Right lobe of liver (tissue), 6 donors: Measurements from ENCODE around the gene PDZRN3. TPM values are rescaled to one million over a fixed set of nuclear protein-coding genes. Genes with fewer than 3 reads are reported as not detected.

ENCODE experiments used
- ATAC-seq, 4 donors: fragments of 200-7000 bp; cut with Tn5 transposase; one replicate each; pipeline ENCODE4 v1.9.1; 2020; ENCODE audit warnings: mild to moderate bottlenecking in 4 of 4, moderate library complexity in 4 of 4
- DNase-seq, 3 donors: peaks; one replicate each; pipeline ENCODE4 v3.0.0-alpha.2; 2020
- H3K27ac ChIP-seq, 3 donors: fragments of 200-600 bp; one replicate each; pipeline ENCODE4 v1.8.0; 2022
- H3K27me3 ChIP-seq, 2 donors: fragments of 200-600 bp; one replicate each; pipeline ENCODE4 v1.8.0; 2022
- H3K36me3 ChIP-seq, 4 donors: fragments of 200-600 bp; sonication (generic) in 1 of 4; one replicate each; pipeline versions ENCODE4 v1.5.1 to v1.8.0; 2017 to 2022; ENCODE audit warnings: control low read depth in 1 of 4
- H3K4me1 ChIP-seq, 4 donors: fragments of 200-600 bp; sonication (generic) in 1 of 4; one replicate each; pipeline versions ENCODE4 v1.5.1 to v1.8.0; 2017 to 2022; ENCODE audit warnings: control low read depth in 1 of 4
- H3K4me3 ChIP-seq, 3 donors: fragments of 200-600 bp; one replicate each; pipeline ENCODE4 v1.8.0; 2022
- H3K9me3 ChIP-seq, 4 donors: fragments of 200-600 bp; sonication (generic) in 1 of 4; one replicate each; pipeline versions ENCODE4 v1.5.1 to v1.8.0; 2017 to 2022; ENCODE audit warnings: control low read depth in 1 of 4
- POLR2A ChIP-seq: fragments of 450-650 bp; IDR thresholded peaks from one replicate; pipeline ENCODE4 v1.6.1; 2017; ENCODE audit warnings: antibody characterized with exemption, mild to moderate bottlenecking
- WGBS: methylation state at CpG from one replicate; pipeline ENCODE4 v1.1.6; 2018; ENCODE audit warnings: low coverage, low lambda C conversion rate; ENCODE audit not compliant: insufficient coverage; ENCODE audit errors: missing lambda C conversion rate; 5-methylcytosine and 5-hydroxymethylcytosine counted together
- intact Hi-C, 2 donors: fragments of 100-400 bp; cut with DNase I; formaldehyde crosslinking; loops; one replicate each; pipeline versions ENCODE4 v1.11.2 to v1.14.1; 2022
- total RNA-seq, 6 experiments: library from RNA; depleted of rRNA in 2 of 6; stranded (reverse); fragments of >200 nt in 2 of 6; fragmentation: NEBNext Ultra II Directional in 3 of 6; extraction: Animal tissue kit (Norgen Biotek cat#: 25700) in 3 of 6; gene quantifications; one replicate each; pipeline versions ENCODE4 v1.1.0 to v1.2.4, GENCODE V29; 2016 to 2023
- TF ChIP-seq, protein P1 (sequence below), 4 donors: fragments of 200-600 bp in 3 of 4; fragments of 450-650 bp in 1 of 4; IDR thresholded peaks; one replicate each; pipeline versions ENCODE4 v1.5.1 to v1.8.0; 2016 to 2022; ENCODE audit warnings: antibody characterized with exemption in 4 of 4, mild to moderate bottlenecking in 2 of 4
- donor health status: DM: no; HTN: yes; CAD: no.
- donor health status: DM: no; HTN: no; CAD: no.
- donor health status: DM: no; HTN: no; CAD: no.
- donor health status: DM: no; HTN: yes; CAD: no.
- donor health status: DM: no; HTN: yes; CAD: no.

The PDZRN3 gene
- total RNA-seq, 6 experiments from 2014 or later, result 0.33 to 2.0 (median 1.1) TPM

DNA sequence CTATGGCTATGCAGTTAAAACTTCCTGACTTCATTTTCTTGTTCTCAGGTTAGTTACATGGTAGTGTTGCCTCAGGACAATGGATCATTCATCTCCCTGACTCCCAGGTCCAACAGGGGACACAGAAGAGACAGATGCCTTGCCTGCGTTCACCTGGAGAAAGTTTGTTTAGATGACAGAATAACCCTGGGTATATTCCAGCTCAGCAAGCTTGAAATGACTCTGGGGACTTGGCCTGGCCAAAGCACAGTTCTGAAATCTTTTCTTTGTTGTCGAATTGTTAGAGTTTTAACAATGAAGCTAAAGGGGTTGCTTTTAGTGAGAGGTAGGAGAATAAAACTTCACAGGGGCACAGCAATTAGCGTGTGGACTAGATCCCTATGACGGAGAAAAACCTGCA is 206.1 kb downstream of the PDZRN3 start:
- TF ChIP-seq POLR2A, result no peak
- TF ChIP-seq, protein P1, sequence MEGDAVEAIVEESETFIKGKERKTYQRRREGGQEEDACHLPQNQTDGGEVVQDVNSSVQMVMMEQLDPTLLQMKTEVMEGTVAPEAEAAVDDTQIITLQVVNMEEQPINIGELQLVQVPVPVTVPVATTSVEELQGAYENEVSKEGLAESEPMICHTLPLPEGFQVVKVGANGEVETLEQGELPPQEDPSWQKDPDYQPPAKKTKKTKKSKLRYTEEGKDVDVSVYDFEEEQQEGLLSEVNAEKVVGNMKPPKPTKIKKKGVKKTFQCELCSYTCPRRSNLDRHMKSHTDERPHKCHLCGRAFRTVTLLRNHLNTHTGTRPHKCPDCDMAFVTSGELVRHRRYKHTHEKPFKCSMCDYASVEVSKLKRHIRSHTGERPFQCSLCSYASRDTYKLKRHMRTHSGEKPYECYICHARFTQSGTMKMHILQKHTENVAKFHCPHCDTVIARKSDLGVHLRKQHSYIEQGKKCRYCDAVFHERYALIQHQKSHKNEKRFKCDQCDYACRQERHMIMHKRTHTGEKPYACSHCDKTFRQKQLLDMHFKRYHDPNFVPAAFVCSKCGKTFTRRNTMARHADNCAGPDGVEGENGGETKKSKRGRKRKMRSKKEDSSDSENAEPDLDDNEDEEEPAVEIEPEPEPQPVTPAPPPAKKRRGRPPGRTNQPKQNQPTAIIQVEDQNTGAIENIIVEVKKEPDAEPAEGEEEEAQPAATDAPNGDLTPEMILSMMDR (IDR thresholded peaks at IDR 0.05), result no peak
- H3K4me1 ChIP-seq, result no peaks in the 10 kb centered on the region
- H3K4me3 ChIP-seq, result no peak overlapping the region
- WGBS, result 59% methylated on average over 4 of the region's 4 CpGs
- no peaks in the 10 kb centered on the region for H3K36me3 ChIP-seq
- H3K27me3 ChIP-seq, result no peaks in the 10 kb centered on the region
- DNase-seq (no peak), ATAC-seq (no peak)
- H3K27ac ChIP-seq, result no peak overlapping the region
- intact Hi-C loops, result no loop called here
- H3K9me3 ChIP-seq, result no peaks in the 10 kb centered on the region

DNA sequence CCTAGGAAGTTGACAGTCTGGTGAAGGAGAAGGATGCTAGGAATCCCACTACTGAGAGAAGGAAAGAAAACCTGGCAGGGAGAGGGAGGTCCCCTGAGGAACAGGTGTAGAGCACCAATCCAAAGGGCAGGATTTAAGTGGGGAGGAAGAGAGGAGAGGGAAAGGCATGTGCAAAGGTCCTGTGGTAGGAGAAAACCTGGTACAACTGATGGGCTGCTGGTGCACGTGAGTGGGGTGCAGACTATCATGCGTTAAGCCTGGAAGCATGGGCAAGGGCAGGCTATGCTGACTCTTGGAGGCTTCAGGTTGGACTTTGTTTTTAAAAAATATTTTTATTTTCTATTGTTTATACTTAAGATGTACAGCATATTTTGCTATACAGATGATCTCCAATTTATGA is 209.6 kb downstream of the PDZRN3 start:
- 75% methylated on average over 2 of the region's 2 CpGs for WGBS
- H3K9me3 ChIP-seq, result no peaks in the 10 kb centered on the region
- intact Hi-C loops, result no loop called here
- ATAC-seq (no peak), DNase-seq (no peak)
- no peak overlapping the region for H3K4me3 ChIP-seq
- no peaks in the 10 kb centered on the region for H3K4me1 ChIP-seq
- no peaks in the 10 kb centered on the region for H3K36me3 ChIP-seq
- no peaks in the 10 kb centered on the region for H3K27me3 ChIP-seq
- no peak overlapping the region for H3K27ac ChIP-seq
- no peak for TF ChIP-seq POLR2A
- TF ChIP-seq, protein P1 (IDR thresholded peaks at IDR 0.05), result no peak

DNA sequence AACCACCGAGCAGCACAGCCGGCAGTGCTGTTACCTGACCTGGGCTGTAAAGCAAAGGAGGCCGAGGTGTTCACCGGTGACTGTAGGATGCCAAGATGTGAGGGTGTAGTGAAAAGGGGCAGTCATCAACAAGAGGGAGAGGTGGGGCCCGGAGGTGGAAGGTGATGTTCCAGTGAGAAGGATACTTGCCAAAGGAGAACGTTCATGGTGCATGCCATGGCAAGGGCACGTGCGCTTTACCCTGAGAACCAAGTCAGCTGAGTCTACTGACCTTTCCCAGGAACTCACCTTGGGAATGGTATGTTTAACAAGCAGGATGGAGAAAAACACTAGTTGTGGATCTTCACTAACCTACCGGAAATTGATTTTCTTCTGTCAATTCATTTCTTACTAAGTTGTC is 211.1 kb downstream of the PDZRN3 start:
- 68% methylated on average over 7 of the region's 9 CpGs for WGBS
- no peak for TF ChIP-seq POLR2A
- TF ChIP-seq, protein P1 (IDR thresholded peaks at IDR 0.05), result no peak
- ATAC-seq (no peak), DNase-seq (no peak)
- no peak overlapping the region for H3K27ac ChIP-seq
- intact Hi-C loops, result no loop called here
- H3K9me3 ChIP-seq, result no peaks in the 10 kb centered on the region
- no peaks in the 10 kb centered on the region for H3K27me3 ChIP-seq
- H3K4me1 ChIP-seq, result no peaks in the 10 kb centered on the region
- no peak overlapping the region for H3K4me3 ChIP-seq
- no peaks in the 10 kb centered on the region for H3K36me3 ChIP-seq

DNA sequence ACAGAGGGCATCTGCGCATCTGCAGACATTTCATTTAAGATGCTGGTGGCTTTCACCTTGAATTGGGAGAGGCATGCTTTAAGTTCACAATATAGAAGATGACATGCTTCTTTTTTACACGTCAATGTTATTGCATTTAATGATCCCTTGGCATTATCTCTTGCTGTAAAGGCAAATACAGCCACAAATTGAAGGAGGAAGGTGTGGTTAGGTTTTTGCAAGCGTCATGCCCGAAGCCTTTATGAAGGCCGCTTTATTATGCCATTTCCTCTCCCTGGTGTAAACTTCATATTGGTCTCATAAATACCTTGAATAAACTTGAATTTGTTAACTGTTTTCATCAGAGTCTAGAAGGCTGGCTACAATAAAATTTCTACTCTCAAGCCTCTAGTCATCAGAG is 212.7 kb downstream of the PDZRN3 start:
- ATAC-seq (no peak), DNase-seq (no peak)
- H3K4me1 ChIP-seq, result no peaks in the 10 kb centered on the region
- H3K9me3 ChIP-seq, result no peaks in the 10 kb centered on the region
- intact Hi-C loops, result no loop called here
- no peaks in the 10 kb centered on the region for H3K36me3 ChIP-seq
- 54% methylated on average over 5 of the region's 5 CpGs for WGBS
- H3K27me3 ChIP-seq, result no peaks in the 10 kb centered on the region
- TF ChIP-seq, protein P1 (IDR thresholded peaks at IDR 0.05), result no peak
- TF ChIP-seq POLR2A, result no peak
- H3K4me3 ChIP-seq, result no peak overlapping the region
- no peak overlapping the region for H3K27ac ChIP-seq

DNA sequence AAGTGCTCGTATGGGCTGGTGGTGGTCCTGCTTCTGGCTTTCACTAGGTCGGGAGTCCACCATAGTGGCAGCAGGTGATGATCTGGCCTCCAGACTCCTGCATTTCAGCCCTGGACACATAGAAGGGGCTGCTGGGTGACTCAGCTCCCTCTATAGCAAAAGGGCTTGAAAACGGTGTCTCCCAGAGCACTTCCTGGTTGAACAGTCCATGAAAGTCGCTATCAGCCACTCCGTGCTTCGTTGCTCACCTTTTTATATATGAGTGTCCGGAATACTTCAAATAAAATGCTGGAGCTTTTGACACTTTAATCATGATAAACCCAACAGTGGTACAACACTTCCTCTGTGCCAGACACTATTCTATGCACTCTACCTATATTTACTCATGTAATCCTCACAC is 213.2 kb downstream of the PDZRN3 start:
- 54% methylated on average over 4 of the region's 7 CpGs for WGBS
- ATAC-seq, result no peak
- H3K36me3 ChIP-seq, result no peaks in the 10 kb centered on the region
- H3K9me3 ChIP-seq, result no peaks in the 10 kb centered on the region
- H3K4me3 ChIP-seq, result no peak overlapping the region
- no peak for DNase-seq
- intact Hi-C loops, result no loop called here
- no peak overlapping the region for H3K27ac ChIP-seq
- no peaks in the 10 kb centered on the region for H3K4me1 ChIP-seq
- TF ChIP-seq, protein P1 (IDR thresholded peaks at IDR 0.05), result no peak
- TF ChIP-seq POLR2A, result no peak
- H3K27me3 ChIP-seq, result no peaks in the 10 kb centered on the region
